Loucy (cell line): Measurements from ENCODE around the gene SBF2.
"Not testable (repeated sequence)": the region's sequence is repeated elsewhere in the genome, so short reads cannot be mapped to it uniquely, and the experiment has no call there.

Experiments used
- H2AFZ ChIP-seq: fragments of 200-600 bp; sonication (generic); 2 replicates; pipeline ENCODE4 v1.6.0; 2016; ENCODE audit warnings: antibody characterized with exemption, mild to moderate bottlenecking, low read length, moderate library complexity
- H3F3A ChIP-seq: fragments of 200-600 bp; 2 replicates; pipeline ENCODE4 v1.6.0; 2016; ENCODE audit warnings: antibody characterized with exemption, low read depth, mild to moderate bottlenecking
- H3K27me3 ChIP-seq: fragments of 200-600 bp; sonication (generic); 2 replicates; pipeline ENCODE4 v1.6.1; 2014; ENCODE audit warnings: low read length, mild to moderate bottlenecking; ENCODE audit not compliant: insufficient read depth, poor library complexity, severe bottlenecking
- H3K36me3 ChIP-seq: fragments of 200-600 bp; sonication (generic); 2 replicates; pipeline ENCODE4 v1.6.1; 2016; ENCODE audit warnings: low read length; ENCODE audit not compliant: insufficient read depth
- H3K4me1 ChIP-seq: fragments of 200-600 bp; sonication (generic); 2 replicates; pipeline ENCODE4 v1.5.1; 2014; ENCODE audit warnings: low read length, mild to moderate bottlenecking; ENCODE audit not compliant: insufficient read depth, poor library complexity, severe bottlenecking
- H3K4me2 ChIP-seq: fragments of 200-600 bp; sonication (generic); 2 replicates; pipeline ENCODE4 v1.6.0; 2014; ENCODE audit warnings: antibody characterized with exemption, low read length, low read depth, mild to moderate bottlenecking; ENCODE audit not compliant: poor library complexity, severe bottlenecking
- H3K4me3 ChIP-seq: fragments of 200-600 bp; sonication (generic); 2 replicates; pipeline ENCODE4 v1.5.1; 2014; ENCODE audit warnings: low read length, mild to moderate bottlenecking, mixed read lengths; ENCODE audit not compliant: poor library complexity, severe bottlenecking
- H3K79me2 ChIP-seq: fragments of 200-600 bp; sonication (generic); 2 replicates; pipeline ENCODE4 v1.6.1; 2014; ENCODE audit warnings: low read length; ENCODE audit not compliant: insufficient read depth
- H3K9ac ChIP-seq: fragments of 200-600 bp; sonication (generic); 2 replicates; pipeline ENCODE4 v1.6.0; 2014; ENCODE audit warnings: mild to moderate bottlenecking, low read depth, low read length, moderate library complexity; ENCODE audit not compliant: poor library complexity, severe bottlenecking
- H3K9me2 ChIP-seq: fragments of 200-600 bp; sonication (generic); replicated peaks from 2 replicates; pipeline ENCODE4 v1.6.1; 2016; ENCODE audit warnings: low read depth, low read length, mixed read lengths
- H3K9me3 ChIP-seq: fragments of 200-600 bp; sonication (generic); 2 replicates; pipeline ENCODE4 v1.6.1; 2014; ENCODE audit warnings: mild to moderate bottlenecking, antibody characterized with exemption, low read length, low read depth; ENCODE audit not compliant: insufficient read depth
- H4K20me1 ChIP-seq: fragments of 200-600 bp; sonication (generic); 2 replicates; pipeline ENCODE4 v1.6.0; 2014; ENCODE audit warnings: antibody characterized with exemption, low read length, mild to moderate bottlenecking; ENCODE audit not compliant: insufficient read depth, poor library complexity, severe bottlenecking
- EZH2phosphoT487 ChIP-seq: fragments of 200-600 bp; IDR thresholded peaks from 2 replicates; pipeline ENCODE4 v1.6.1; 2018; ENCODE audit warnings: antibody characterized with exemption, mild to moderate bottlenecking, moderate library complexity, borderline replicate concordance
- TF ChIP-seq, protein P1 (sequence below): fragments of 200-600 bp; sonication (generic); conservative IDR thresholded peaks from 2 replicates; pipeline ENCODE4 v1.5.1; 2014; ENCODE audit warnings: mild to moderate bottlenecking, antibody characterized with exemption, low read length

Gene SBF2

DNA sequence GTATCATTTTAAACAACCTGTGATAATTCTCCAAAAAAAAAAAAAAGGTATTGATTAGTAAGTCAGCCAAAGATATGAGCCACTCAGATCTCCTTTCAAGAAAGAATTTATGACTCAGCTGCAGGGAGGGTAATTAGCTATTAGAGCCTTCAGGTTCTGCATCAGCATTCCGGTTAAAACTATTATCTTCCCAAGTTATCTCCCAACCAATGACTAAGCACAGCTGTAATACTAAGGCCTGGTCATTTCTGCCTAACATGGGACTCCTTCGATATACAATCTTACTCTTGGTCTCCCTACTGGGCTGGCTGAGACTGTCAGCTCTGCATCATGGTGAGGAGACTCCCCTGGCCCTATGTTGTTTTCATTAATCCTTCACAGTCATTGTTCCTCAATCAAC is 60.4 kb downstream of the SBF2 start:
- Histone ChIP-seq H3K79me2 (no peaks in the 10 kb centered on the region), H3K4me3 (no peak overlapping the region), H3K36me3 (no peaks in the 10 kb centered on the region), H3K4me2 (no peak overlapping the region), H3K9me3 (no peaks in the 10 kb centered on the region; the same call in 1 of the 2 replicates), H3K4me1 (no peaks in the 10 kb centered on the region), H3K9me2 (no peaks in the 10 kb centered on the region), H4K20me1 (no peaks in the 10 kb centered on the region), H2AFZ (no peak overlapping the region), H3F3A (no peaks in the 10 kb centered on the region), H3K9ac (no peak overlapping the region), H3K27me3 (no peaks in the 10 kb centered on the region)
- TF ChIP-seq EZH2phosphoT487: no peak
- TF ChIP-seq, protein P1, sequence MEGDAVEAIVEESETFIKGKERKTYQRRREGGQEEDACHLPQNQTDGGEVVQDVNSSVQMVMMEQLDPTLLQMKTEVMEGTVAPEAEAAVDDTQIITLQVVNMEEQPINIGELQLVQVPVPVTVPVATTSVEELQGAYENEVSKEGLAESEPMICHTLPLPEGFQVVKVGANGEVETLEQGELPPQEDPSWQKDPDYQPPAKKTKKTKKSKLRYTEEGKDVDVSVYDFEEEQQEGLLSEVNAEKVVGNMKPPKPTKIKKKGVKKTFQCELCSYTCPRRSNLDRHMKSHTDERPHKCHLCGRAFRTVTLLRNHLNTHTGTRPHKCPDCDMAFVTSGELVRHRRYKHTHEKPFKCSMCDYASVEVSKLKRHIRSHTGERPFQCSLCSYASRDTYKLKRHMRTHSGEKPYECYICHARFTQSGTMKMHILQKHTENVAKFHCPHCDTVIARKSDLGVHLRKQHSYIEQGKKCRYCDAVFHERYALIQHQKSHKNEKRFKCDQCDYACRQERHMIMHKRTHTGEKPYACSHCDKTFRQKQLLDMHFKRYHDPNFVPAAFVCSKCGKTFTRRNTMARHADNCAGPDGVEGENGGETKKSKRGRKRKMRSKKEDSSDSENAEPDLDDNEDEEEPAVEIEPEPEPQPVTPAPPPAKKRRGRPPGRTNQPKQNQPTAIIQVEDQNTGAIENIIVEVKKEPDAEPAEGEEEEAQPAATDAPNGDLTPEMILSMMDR: no peak

DNA sequence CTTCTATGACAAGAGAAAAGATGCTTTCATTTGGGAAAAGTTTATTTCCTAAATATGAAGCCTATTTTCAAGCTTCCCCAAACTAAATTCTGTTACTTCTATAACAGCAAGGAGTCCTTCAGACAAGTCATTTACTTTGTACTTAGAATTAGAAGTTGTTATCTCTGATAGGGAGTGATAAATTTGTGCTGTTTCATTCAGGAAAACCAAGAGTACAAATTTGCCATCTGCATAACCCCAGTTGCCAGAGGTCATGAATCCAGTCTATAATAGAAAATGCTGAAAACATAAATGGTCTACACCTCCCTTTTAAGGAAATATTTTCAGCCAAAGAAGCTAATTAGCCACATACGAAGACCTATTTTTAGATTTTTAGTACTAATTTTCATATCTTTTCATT is 61.3 kb downstream of the SBF2 start:
- H3K36me3 ChIP-seq: no peaks in the 10 kb centered on the region
- no peak overlapping the region for H3K9ac ChIP-seq
- no peak overlapping the region for H2AFZ ChIP-seq
- H3K27me3 ChIP-seq: no peaks in the 10 kb centered on the region
- H3F3A ChIP-seq: no peaks in the 10 kb centered on the region
- no peaks in the 10 kb centered on the region for H4K20me1 ChIP-seq
- H3K9me2 ChIP-seq: no peaks in the 10 kb centered on the region
- no peaks in the 10 kb centered on the region for H3K79me2 ChIP-seq
- no peak overlapping the region for H3K4me2 ChIP-seq
- H3K9me3 ChIP-seq: no peaks in the 10 kb centered on the region; the same call in 1 of the 2 replicates
- no peaks in the 10 kb centered on the region for H3K4me1 ChIP-seq
- TF ChIP-seq, protein P1: no peak
- no peak for TF ChIP-seq EZH2phosphoT487
- H3K4me3 ChIP-seq: no peak overlapping the region

DNA sequence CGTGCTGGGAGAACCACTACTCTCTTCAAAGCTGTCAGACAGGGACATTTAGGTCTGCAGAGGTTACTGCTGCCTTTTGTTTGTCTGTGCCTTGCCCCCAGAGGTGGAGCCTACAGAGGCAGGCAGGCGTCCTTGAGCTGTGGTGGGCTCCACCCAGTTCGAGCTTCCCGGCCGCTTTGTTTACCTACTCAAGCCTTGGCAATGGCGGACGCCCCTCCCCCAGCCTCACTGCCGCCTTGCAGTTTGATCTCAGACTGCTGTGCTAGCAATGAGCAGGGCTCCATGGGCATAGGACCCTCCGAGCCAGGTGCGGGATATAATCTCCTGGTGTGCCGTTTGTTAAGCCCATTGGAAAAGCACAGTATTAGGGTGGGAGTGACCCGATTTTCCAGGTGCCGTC is 62.2 kb downstream of the SBF2 start:
- H2AFZ ChIP-seq, H3K79me2 ChIP-seq, H3F3A ChIP-seq: not testable (repeated sequence)

DNA sequence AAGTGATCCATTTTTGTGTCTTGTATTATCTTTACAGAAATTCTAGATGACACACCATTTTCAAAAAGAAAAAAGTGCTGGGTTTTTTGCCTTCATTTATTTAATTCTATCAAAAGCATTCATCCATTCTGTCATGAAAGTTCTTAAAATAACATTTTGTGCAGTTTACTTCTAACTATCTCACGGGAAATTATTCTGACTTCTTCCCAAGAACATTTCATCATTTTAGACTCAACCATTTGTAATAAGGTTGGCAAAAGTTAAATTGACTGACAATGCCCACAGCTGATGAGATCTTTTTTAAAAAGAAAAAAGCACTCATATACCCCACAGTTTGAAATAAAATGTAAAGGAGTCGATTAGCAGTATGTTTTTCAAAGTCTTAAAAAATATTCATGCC is 68.5 kb downstream of the SBF2 start:
- H3K4me3 ChIP-seq: no peak overlapping the region
- H3K9ac ChIP-seq: no peak overlapping the region
- no peaks in the 10 kb centered on the region for H3K79me2 ChIP-seq
- H2AFZ ChIP-seq: no peak overlapping the region
- H3K27me3 ChIP-seq: no peaks in the 10 kb centered on the region
- no peaks in the 10 kb centered on the region for H3K9me2 ChIP-seq
- no peak for TF ChIP-seq EZH2phosphoT487
- TF ChIP-seq, protein P1: no peak
- H4K20me1 ChIP-seq: no peaks in the 10 kb centered on the region
- H3K4me1 ChIP-seq: no peaks in the 10 kb centered on the region
- H3K36me3 ChIP-seq: no peaks in the 10 kb centered on the region
- H3K4me2 ChIP-seq: no peak overlapping the region
- no peaks in the 10 kb centered on the region for H3K9me3 ChIP-seq
- H3F3A ChIP-seq: no peaks in the 10 kb centered on the region

More for the DNA sequence above, 62.2 kb downstream of the SBF2 start:
- H3K4me1 ChIP-seq, H3K4me3 ChIP-seq, H3K9me2 ChIP-seq, H3K9ac ChIP-seq, H3K27me3 ChIP-seq, H3K4me2 ChIP-seq, H3K36me3 ChIP-seq, H3K9me3 ChIP-seq, H4K20me1 ChIP-seq: not testable (repeated sequence)
